Measurements from ENCODE around the gene EPS8L3. TPM values are rescaled to one million over a fixed set of nuclear protein-coding genes. Genes with fewer than 3 reads are reported as not detected.

EPS8L3 gene
- polyA plus RNA-seq, 1 of the 3 experiments (the other 2 are of a cell fraction), result not detected

DNA sequence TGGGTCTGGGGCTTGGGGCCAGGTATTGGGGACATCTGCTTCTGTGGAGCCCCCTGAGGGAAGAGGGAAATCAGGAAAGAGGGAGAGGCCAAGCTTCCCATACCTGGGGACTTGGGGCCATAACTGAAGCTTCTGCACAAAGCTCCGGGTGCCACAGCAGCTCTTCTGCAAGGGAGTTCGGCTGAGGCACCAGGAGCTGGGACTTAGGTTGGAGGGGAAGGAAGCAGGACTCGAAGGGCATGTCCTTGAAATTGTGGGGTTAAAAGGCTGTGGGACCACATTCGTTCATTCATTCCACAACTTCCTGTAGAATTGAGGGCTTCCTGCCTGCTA, 1.7 kb upstream of the EPS8L3 start:
- TF ChIP-seq, protein P1, sequence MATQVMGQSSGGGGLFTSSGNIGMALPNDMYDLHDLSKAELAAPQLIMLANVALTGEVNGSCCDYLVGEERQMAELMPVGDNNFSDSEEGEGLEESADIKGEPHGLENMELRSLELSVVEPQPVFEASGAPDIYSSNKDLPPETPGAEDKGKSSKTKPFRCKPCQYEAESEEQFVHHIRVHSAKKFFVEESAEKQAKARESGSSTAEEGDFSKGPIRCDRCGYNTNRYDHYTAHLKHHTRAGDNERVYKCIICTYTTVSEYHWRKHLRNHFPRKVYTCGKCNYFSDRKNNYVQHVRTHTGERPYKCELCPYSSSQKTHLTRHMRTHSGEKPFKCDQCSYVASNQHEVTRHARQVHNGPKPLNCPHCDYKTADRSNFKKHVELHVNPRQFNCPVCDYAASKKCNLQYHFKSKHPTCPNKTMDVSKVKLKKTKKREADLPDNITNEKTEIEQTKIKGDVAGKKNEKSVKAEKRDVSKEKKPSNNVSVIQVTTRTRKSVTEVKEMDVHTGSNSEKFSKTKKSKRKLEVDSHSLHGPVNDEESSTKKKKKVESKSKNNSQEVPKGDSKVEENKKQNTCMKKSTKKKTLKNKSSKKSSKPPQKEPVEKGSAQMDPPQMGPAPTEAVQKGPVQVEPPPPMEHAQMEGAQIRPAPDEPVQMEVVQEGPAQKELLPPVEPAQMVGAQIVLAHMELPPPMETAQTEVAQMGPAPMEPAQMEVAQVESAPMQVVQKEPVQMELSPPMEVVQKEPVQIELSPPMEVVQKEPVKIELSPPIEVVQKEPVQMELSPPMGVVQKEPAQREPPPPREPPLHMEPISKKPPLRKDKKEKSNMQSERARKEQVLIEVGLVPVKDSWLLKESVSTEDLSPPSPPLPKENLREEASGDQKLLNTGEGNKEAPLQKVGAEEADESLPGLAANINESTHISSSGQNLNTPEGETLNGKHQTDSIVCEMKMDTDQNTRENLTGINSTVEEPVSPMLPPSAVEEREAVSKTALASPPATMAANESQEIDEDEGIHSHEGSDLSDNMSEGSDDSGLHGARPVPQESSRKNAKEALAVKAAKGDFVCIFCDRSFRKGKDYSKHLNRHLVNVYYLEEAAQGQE (IDR thresholded peaks at IDR 0.05; ENCODE audit: low read depth, low read length), result no peak
- TF ChIP-seq EZH2phosphoT487 (IDR thresholded peaks at IDR 0.05; ENCODE audit: borderline replicate concordance, low read depth) (no peak), RFX5 (IDR thresholded peaks at IDR 0.05; ENCODE audit: low read length) (no peak), FOXM1 (IDR thresholded peaks at IDR 0.05; ENCODE audit: low read depth) (no peak), TCF12 (IDR thresholded peaks at IDR 0.05) (no peak), FOSL2 (IDR thresholded peaks at IDR 0.05; ENCODE audit: borderline replicate concordance, low read depth) (no peak), POLR2AphosphoS5 (IDR thresholded peaks at IDR 0.05; ENCODE audit: low read depth, low read length) (no peak), SMC3 (IDR thresholded peaks at IDR 0.05; ENCODE audit: low read depth, low read length) (no peak), NRF1 (IDR thresholded peaks at IDR 0.05; ENCODE audit: low read depth, low read length) (no peak), ELF1 (IDR thresholded peaks at IDR 0.05) (no peak), TAF1 (IDR thresholded peaks at IDR 0.05; ENCODE audit: borderline replicate concordance, low read depth, low read length) (no peak), MXI1 (IDR thresholded peaks at IDR 0.05; ENCODE audit: low read depth, low read length) (no peak)
- no peaks in the 10 kb centered on the region for H3F3A ChIP-seq (replicated peaks; ENCODE audit: insufficient read depth)
- no peaks in the 10 kb centered on the region for H3K9me3 ChIP-seq
- DNase-seq, result no peak
- no peak overlapping the region for H3K9ac ChIP-seq
- no peak overlapping the region for H3K4me3 ChIP-seq (ENCODE audit: low read depth in 2 of 2, low read length in 1 of 2)
- no peaks in the 10 kb centered on the region for H3K27me3 ChIP-seq (ENCODE audit: insufficient read depth)
- H3K9me2 ChIP-seq, result no peaks in the 10 kb centered on the region
- peaks cover 4 to 16% of the 10 kb centered on the region in 2 experiments; a peak in 2 of 4 replicates for H3K4me1 ChIP-seq (ENCODE audit: control insufficient read depth in 1 of 2, insufficient read depth in 2 of 2, low read depth in 1 of 2, low read length in 1 of 2)
- H2AFZ ChIP-seq (ENCODE audit: low read depth), result no peak overlapping the region
- H3K27ac ChIP-seq (ENCODE audit: low read depth in 2 of 2, low read length in 1 of 2), result no peak overlapping the region
- ChIA-PET CTCF (interaction anchor here (1.0 to 5.2 kb wide), 6 partner anchors 8 to 220 kb away, joined by 3 to 36 read pairs (median 6); partner anchors contain the start of gene AHCYL1), POLR2A (no interaction called here)
- no peaks in the 10 kb centered on the region for H3K36me3 ChIP-seq (replicated peaks in 1 of 2; ENCODE audit: control insufficient read depth in 1 of 2, insufficient read depth in 2 of 2, low read length in 1 of 2)
- 73% methylated on average over 4 of the region's 4 CpGs for WGBS (ENCODE audit: low lambda C conversion rate)
- no peaks in the 10 kb centered on the region for H4K20me1 ChIP-seq (ENCODE audit: insufficient read depth)
- no peaks in the 10 kb centered on the region for H3K79me2 ChIP-seq (ENCODE audit: insufficient read depth)
- no peak overlapping the region for H3K4me2 ChIP-seq

DNA sequence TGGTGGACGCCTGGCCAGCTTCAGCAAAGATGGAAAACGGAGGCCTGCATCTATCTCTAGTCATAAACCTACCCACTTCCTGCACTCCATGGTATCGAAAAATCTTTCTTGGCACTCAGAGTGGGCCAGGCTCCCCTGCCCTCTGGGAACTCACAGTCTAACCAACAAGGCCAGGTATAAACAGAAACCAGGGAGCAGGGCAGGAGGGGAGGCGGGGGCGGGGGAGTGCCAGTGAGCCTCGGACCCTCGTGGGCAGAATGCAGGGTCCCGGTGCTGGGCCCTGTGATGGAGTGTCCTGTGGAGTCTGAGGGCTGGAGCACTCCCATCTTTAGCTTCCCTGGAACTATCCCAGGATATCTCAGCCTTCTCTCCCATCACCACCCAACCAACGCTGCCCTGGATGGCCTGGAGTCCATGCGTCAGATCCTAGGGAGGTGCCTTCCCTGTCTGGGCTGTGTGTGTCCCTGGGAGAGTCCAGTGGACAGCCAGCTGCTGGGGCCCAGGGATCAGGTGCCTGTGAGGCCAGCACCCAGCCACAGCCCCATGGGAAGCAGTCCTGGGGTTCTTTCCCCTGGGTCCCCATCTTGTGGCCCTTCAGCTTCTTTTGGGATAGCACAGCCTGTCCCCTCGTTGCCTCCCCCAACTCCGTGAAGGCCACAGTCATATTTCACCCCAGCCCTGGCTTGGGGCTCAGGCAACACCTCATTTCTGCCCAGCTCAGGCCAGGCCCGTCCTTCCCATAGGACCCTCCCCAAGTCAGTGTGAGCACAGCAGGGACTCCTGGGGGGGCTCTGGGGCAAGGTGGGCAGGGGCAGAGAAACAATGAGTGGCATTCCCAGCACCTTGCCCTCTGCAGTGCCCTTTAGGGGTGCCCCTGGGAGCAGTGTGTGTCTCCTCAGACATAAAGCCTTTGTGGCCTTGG, 1.1 kb upstream of the EPS8L3 start:
- CTCF ChIA-PET, result interaction anchor here (1.0 to 5.2 kb wide), 6 partner anchors 9 to 219 kb away, joined by 3 to 36 read pairs (median 6); partner anchors contain the start of gene AHCYL1

More for the DNA sequence above, 1.1 kb upstream of the EPS8L3 start:
- H3K9me2 ChIP-seq, result no peaks in the 10 kb centered on the region
- no peak overlapping the region for H3K27ac ChIP-seq (ENCODE audit: low read depth in 2 of 2, low read length in 1 of 2)
- no peaks in the 10 kb centered on the region for H4K20me1 ChIP-seq (ENCODE audit: insufficient read depth)
- no peaks in the 10 kb centered on the region for H3F3A ChIP-seq (replicated peaks; ENCODE audit: insufficient read depth)
- H3K9me3 ChIP-seq, result no peaks in the 10 kb centered on the region
- peaks cover 4 to 15% of the 10 kb centered on the region in 2 experiments; a peak in 2 of 4 replicates for H3K4me1 ChIP-seq (ENCODE audit: control insufficient read depth in 1 of 2, insufficient read depth in 2 of 2, low read depth in 1 of 2, low read length in 1 of 2)
- WGBS (ENCODE audit: low lambda C conversion rate), result 86% methylated on average over 12 of the region's 13 CpGs
- no peak overlapping the region for H2AFZ ChIP-seq (ENCODE audit: low read depth)
- no peak overlapping the region for H3K4me3 ChIP-seq (ENCODE audit: low read depth in 2 of 2, low read length in 1 of 2)
- POLR2A ChIA-PET, result no interaction called here
- no peak overlapping the region for H3K9ac ChIP-seq
- no peak for DNase-seq
- no peaks in the 10 kb centered on the region for H3K36me3 ChIP-seq (replicated peaks in 1 of 2; ENCODE audit: control insufficient read depth in 1 of 2, insufficient read depth in 2 of 2, low read length in 1 of 2)
- no peaks in the 10 kb centered on the region for H3K79me2 ChIP-seq (ENCODE audit: insufficient read depth)
- no peak overlapping the region for H3K4me2 ChIP-seq
- TF ChIP-seq TAF1 (IDR thresholded peaks at IDR 0.05; ENCODE audit: borderline replicate concordance, low read depth, low read length) (no peak), FOXJ3 (CRISPR knock-in tag; IDR thresholded peaks at IDR 0.05) (no peak), NFIC (IDR thresholded peaks at IDR 0.05; ENCODE audit: borderline replicate concordance) (no peak), ELF1 (IDR thresholded peaks at IDR 0.05) (no peak), JUND (IDR thresholded peaks at IDR 0.05) (no peak), TCF12 (IDR thresholded peaks at IDR 0.05) (no peak), FOXM1 (IDR thresholded peaks at IDR 0.05; ENCODE audit: low read depth) (no peak), SMC3 (IDR thresholded peaks at IDR 0.05; ENCODE audit: low read depth, low read length) (no peak)
- TF ChIP-seq, protein P2, sequence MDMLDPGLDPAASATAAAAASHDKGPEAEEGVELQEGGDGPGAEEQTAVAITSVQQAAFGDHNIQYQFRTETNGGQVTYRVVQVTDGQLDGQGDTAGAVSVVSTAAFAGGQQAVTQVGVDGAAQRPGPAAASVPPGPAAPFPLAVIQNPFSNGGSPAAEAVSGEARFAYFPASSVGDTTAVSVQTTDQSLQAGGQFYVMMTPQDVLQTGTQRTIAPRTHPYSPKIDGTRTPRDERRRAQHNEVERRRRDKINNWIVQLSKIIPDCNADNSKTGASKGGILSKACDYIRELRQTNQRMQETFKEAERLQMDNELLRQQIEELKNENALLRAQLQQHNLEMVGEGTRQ (IDR thresholded peaks at IDR 0.05; ENCODE audit: borderline replicate concordance, low read depth, low read length), result no peak
- TF ChIP-seq, protein P3, sequence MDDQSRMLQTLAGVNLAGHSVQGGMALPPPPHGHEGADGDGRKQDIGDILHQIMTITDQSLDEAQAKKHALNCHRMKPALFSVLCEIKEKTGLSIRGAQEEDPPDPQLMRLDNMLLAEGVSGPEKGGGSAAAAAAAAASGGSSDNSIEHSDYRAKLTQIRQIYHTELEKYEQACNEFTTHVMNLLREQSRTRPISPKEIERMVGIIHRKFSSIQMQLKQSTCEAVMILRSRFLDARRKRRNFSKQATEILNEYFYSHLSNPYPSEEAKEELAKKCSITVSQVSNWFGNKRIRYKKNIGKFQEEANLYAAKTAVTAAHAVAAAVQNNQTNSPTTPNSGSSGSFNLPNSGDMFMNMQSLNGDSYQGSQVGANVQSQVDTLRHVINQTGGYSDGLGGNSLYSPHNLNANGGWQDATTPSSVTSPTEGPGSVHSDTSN (IDR thresholded peaks at IDR 0.05), result no peak
- TF ChIP-seq, protein P4, sequence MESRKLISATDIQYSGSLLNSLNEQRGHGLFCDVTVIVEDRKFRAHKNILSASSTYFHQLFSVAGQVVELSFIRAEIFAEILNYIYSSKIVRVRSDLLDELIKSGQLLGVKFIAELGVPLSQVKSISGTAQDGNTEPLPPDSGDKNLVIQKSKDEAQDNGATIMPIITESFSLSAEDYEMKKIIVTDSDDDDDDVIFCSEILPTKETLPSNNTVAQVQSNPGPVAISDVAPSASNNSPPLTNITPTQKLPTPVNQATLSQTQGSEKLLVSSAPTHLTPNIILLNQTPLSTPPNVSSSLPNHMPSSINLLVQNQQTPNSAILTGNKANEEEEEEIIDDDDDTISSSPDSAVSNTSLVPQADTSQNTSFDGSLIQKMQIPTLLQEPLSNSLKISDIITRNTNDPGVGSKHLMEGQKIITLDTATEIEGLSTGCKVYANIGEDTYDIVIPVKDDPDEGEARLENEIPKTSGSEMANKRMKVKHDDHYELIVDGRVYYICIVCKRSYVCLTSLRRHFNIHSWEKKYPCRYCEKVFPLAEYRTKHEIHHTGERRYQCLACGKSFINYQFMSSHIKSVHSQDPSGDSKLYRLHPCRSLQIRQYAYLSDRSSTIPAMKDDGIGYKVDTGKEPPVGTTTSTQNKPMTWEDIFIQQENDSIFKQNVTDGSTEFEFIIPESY (IDR thresholded peaks at IDR 0.05; ENCODE audit: borderline replicate concordance, low read depth), result no peak
- no peaks in the 10 kb centered on the region for H3K27me3 ChIP-seq (ENCODE audit: insufficient read depth)
